ENCODE measurements around the gene PPP1R9A. TPM values are rescaled to one million over a fixed set of nuclear protein-coding genes. Genes with fewer than 3 reads are reported as not detected.

The PPP1R9A gene
- total and polyA plus RNA-seq, 4 donors, result 2.2 to 59.1 (median 14.6) TPM

DNA sequence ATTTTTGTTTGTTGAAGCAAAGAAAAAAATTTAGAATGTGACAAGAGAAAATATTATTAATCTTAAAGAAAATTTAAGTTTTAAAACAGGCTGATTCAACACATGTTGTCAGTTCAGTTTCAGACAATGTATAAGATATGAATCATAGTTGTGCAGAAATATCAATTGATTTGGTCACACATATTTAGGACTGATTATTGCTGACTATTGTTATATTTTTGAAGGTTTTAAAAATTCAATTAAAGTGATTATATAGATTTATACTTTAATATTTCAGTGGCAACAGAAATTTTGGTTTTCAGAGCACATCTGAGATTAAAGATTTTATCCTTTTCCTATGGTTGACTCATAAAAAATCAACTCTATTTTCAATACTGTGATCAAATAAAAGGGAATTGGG is 284.4 kb downstream of the PPP1R9A start:
- H3K9me3 ChIP-seq (ENCODE audit: control insufficient read depth in 4 of 4, insufficient read depth in 3 of 4, low read length in 3 of 4), result no peaks in the 10 kb centered on the region
- no peaks in the 10 kb centered on the region for H3K27me3 ChIP-seq (ENCODE audit: control insufficient read depth in 3 of 3, insufficient read depth in 3 of 3, low read length in 2 of 3)
- no peak overlapping the region for H3K4me3 ChIP-seq
- H3K9ac ChIP-seq (ENCODE audit: insufficient read depth in 1 of 2, low read length in 2 of 2), result no peak overlapping the region
- no peak overlapping the region for H3K27ac ChIP-seq (ENCODE audit: low read depth in 1 of 2, low read length in 1 of 2)
- TF ChIP-seq, protein P1, sequence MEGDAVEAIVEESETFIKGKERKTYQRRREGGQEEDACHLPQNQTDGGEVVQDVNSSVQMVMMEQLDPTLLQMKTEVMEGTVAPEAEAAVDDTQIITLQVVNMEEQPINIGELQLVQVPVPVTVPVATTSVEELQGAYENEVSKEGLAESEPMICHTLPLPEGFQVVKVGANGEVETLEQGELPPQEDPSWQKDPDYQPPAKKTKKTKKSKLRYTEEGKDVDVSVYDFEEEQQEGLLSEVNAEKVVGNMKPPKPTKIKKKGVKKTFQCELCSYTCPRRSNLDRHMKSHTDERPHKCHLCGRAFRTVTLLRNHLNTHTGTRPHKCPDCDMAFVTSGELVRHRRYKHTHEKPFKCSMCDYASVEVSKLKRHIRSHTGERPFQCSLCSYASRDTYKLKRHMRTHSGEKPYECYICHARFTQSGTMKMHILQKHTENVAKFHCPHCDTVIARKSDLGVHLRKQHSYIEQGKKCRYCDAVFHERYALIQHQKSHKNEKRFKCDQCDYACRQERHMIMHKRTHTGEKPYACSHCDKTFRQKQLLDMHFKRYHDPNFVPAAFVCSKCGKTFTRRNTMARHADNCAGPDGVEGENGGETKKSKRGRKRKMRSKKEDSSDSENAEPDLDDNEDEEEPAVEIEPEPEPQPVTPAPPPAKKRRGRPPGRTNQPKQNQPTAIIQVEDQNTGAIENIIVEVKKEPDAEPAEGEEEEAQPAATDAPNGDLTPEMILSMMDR (IDR thresholded peaks at IDR 0.05; ENCODE audit: control extremely low read depth, extremely low read depth), result no peak
- no peak for ATAC-seq (ENCODE audit: insufficient read depth, low FRiP score)
- H3K36me3 ChIP-seq (ENCODE audit: control insufficient read depth in 4 of 4, insufficient read depth in 4 of 4, low read length in 4 of 4), result no peaks in the 10 kb centered on the region
- H3K4me1 ChIP-seq (ENCODE audit: control insufficient read depth in 5 of 5, insufficient read depth in 5 of 5, low read length in 5 of 5), result no peaks in the 10 kb centered on the region
- DNase-seq, result no peak

DNA sequence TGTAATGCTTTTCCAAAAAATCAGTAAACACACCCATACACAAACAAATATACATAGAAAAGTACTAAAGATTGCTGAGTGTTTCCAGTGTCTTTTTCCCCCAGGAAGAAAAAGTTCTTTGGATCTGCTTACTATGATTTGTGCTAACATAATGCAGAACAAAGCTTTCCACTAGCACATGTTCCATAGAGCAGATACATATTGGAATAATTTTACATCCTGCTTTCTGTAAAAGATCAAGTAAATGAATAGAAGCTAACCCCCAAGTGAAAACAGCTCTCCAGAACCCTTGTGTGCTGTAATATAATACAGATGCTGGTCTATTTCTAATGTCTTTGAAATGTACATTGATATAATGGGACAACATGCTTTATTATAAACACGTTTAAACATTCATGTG is 291.5 kb downstream of the PPP1R9A start:
- ATAC-seq (ENCODE audit: insufficient read depth, low FRiP score) (no peak), DNase-seq (peak in 1 of 3 donors; percentile 10)
- TF ChIP-seq, protein P1 (IDR thresholded peaks at IDR 0.05; ENCODE audit: control extremely low read depth, extremely low read depth), result no peak
- H3K27me3 ChIP-seq (ENCODE audit: control insufficient read depth in 3 of 3, insufficient read depth in 3 of 3, low read length in 2 of 3), result no peaks in the 10 kb centered on the region
- H3K27ac ChIP-seq (ENCODE audit: low read depth in 1 of 2, low read length in 1 of 2), result no peak overlapping the region
- no peaks in the 10 kb centered on the region for H3K4me1 ChIP-seq (ENCODE audit: control insufficient read depth in 5 of 5, insufficient read depth in 5 of 5, low read length in 5 of 5)
- no peaks in the 10 kb centered on the region for H3K9me3 ChIP-seq (ENCODE audit: control insufficient read depth in 4 of 4, insufficient read depth in 3 of 4, low read length in 3 of 4)
- WGBS, 2 donors, result 76 to 77% methylated on average over 1 of the region's 1 CpG
- H3K4me3 ChIP-seq, result no peak overlapping the region
- H3K36me3 ChIP-seq (ENCODE audit: control insufficient read depth in 4 of 4, insufficient read depth in 4 of 4, low read length in 4 of 4), result no peaks in the 10 kb centered on the region
- H3K9ac ChIP-seq (ENCODE audit: insufficient read depth in 1 of 2, low read length in 2 of 2), result no peak overlapping the region

DNA sequence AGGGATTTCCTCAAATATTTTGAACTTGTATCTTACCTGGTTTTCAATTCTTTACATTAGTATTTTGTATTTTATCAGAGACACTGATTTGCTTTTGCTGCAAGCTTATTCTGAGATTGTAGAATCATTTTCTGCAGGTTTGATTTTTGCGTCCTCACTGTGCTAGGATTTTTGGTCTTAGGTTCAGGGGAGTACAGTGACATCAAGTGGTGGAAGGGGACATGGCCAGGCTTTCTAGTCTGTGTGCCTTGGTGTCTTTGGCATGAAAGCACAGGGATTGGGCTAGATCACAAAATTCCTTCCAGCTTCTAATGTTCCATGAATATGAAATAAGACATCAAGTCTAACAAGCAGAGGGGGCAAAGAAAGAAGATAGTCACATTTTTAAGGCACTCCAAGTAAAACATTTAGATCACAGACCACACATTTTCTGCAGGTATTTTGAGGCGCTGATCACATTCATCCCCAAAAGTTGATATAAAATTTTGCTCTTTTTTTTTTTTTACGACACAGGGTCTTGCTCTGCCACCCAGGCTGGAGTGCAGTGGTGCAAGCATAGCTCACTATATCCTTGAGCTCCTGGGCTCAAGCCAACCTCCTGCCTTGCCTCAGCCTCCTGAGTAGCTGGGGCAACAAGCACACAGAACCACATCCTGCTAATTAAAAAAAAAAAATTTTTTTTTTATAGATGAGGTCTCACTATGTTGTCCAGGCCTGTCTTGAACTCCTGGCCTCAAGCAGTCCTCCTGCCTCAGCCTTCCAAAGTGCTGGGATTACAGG is 292.6 kb downstream of the PPP1R9A start:
- TF ChIP-seq, protein P1 (IDR thresholded peaks at IDR 0.05; ENCODE audit: control extremely low read depth, extremely low read depth), result peak; percentile 8
- DNase-seq (peak; percentile 57 to 86 (median 77)), ATAC-seq (ENCODE audit: insufficient read depth, low FRiP score) (no peak)
- no peak overlapping the region for H3K4me3 ChIP-seq
- peaks cover 0 to 4% (median 0%) of the 10 kb centered on the region in 4 donors for H3K36me3 ChIP-seq (ENCODE audit: control insufficient read depth in 4 of 4, insufficient read depth in 4 of 4, low read length in 4 of 4)
- H3K4me1 ChIP-seq (ENCODE audit: control insufficient read depth in 5 of 5, insufficient read depth in 5 of 5, low read length in 5 of 5), result no peaks in the 10 kb centered on the region
- WGBS, 2 donors, result 70 to 80% methylated on average over 3 of the region's 3 CpGs
- no peak overlapping the region for H3K9ac ChIP-seq (ENCODE audit: insufficient read depth in 1 of 2, low read length in 2 of 2)
- no peak overlapping the region for H3K27ac ChIP-seq (ENCODE audit: low read depth in 1 of 2, low read length in 1 of 2)
- no peaks in the 10 kb centered on the region for H3K9me3 ChIP-seq (ENCODE audit: control insufficient read depth in 4 of 4, insufficient read depth in 3 of 4, low read length in 3 of 4)
- no peaks in the 10 kb centered on the region for H3K27me3 ChIP-seq (ENCODE audit: control insufficient read depth in 3 of 3, insufficient read depth in 3 of 3, low read length in 2 of 3)

Measured in lung (tissue), 12 donors.